ENCODE results near the gene IL1A.

IL1A gene

GRCh38 chr2:112764071-112765044, 19.9 kb downstream of the IL1A start, which contains the start of gene CKAP2L:
TSS of gene CKAP2L (minus strand) at chr2:112764609. CDS start at chr2:112764598, 11 bp downstream.
- peak; percentile 93 for FAIRE-seq

DNA sequence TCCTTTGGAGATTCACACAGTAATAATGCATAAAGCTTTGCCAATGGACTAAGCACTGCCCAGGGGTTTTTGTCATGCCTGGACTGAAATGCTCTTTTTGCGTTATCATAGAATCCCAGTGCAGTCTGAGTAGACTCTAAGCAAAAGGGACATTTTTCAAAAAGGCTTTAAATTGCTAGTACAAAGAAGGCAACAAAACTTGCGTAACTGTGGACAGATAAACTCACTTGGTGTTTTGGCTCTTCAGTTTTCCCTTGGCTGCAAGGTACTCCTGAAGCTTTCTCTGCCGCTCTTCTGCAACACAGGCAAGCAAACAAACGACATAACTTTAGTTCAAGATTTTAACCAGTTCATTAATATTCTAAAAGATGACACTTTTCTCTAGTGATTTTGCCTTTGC, 22.0 kb downstream of the IL1A start:
- FAIRE-seq (no peak), DNase-seq (ENCODE audit: low spot score) (no peak)

More at GRCh38 chr2:112764071-112765044, 19.9 kb downstream of the IL1A start, which contains the start of gene CKAP2L:
- peak; percentile 99 for DNase-seq (ENCODE audit: low spot score)

- no peak for FAIRE-seq
- DNase-seq (ENCODE audit: low spot score): no peak
Measured at GRCh38 chr2:112760149-112760548, 24.1 kb downstream of the IL1A start.

DNA sequence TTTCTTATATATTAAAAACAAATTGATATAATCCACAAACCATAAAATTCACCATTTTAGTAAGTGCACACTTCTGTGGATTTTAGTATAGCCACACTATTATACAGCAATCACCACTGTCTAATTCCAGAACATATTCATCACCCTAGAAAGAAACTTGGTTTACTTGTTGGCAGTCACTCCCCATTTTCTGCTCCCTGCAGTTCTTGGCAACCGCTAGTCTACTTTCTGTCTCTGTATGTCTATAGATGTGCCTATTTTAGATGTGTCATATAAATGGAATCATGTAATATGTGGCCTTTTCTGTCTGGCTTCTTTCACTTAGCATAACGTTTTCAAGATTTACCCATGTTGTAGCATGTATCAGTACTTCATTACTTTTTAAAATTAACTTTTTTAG, 25.6 kb downstream of the IL1A start:
- no peak for DNase-seq (ENCODE audit: low spot score)
- no peak for FAIRE-seq

DNA sequence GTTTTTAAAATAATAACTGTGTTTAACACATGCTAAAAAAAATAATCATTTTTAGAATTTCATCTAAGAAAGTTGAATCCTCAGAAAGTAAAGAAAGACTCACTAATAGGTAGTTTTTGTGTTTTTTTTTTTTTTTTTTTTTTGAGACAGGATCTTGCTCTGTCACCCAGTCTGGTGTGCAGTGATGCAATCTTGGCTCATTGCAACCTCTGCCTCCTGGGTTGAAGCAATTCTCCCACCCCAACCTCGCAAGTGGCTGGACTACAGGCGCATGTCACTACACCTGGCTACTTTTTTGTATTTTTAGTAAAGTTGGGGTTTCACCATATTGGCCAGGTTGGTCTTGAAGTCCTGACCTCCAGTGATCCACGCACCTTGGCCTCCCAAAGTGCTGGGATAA, 27.0 kb downstream of the IL1A start:
- no peak for DNase-seq (ENCODE audit: low spot score)
- no peak for FAIRE-seq

GRCh38 chr2:112756207-112756606, 28.1 kb downstream of the IL1A start:
- no peak for FAIRE-seq
- no peak for DNase-seq (ENCODE audit: low spot score)

- no peak for DNase-seq (ENCODE audit: low spot score)
- FAIRE-seq: no peak
Measured at GRCh38 chr2:112755444-112755843, 28.8 kb downstream of the IL1A start.

- DNase-seq (ENCODE audit: low spot score) (no peak), FAIRE-seq (no peak)
Measured at GRCh38 chr2:112754564-112754963, 29.7 kb downstream of the IL1A start.

GRCh38 chr2:112752667-112753066, 31.6 kb downstream of the IL1A start:
- FAIRE-seq (no peak), DNase-seq (ENCODE audit: low spot score) (no peak)

DNA sequence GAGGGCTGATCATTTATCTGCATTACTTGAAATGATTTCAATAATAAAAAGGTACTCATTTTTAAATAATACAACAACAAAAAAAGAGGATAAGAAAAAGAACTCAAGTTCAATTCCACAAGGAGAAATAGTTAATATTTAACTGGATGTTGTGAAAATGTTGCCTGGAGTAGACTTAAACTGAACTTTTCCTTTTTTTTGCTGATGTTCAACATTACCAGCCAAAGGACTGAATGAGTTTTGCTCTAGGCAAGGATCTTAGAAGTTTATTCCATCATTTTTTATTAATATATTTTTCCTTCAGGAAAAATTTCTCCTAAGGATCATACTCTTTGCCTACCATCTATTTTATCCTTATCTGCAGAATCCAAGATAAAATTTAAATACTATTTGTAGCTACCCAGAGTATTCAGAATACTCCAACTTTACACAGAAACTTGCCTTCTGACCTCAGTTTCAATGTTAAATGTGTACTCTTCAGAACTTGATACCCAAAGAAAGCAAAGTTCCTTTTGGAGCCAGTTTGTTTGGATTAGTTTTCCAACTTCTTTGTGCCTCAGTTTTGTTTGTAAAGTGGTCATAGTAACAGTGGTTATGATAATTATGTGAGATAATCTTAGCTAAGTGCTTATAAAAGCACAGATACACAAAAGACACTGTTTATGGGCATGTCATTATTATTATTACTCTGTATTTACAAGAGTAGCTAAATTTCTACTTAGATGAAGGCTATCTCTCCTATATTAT, 32.7 kb downstream of the IL1A start:
- FAIRE-seq: no peak
- DNase-seq (ENCODE audit: low spot score): no peak

- DNase-seq (ENCODE audit: low spot score) (no peak), FAIRE-seq (no peak)
Measured at GRCh38 chr2:112750560-112750843, 33.8 kb downstream of the IL1A start.

DNA sequence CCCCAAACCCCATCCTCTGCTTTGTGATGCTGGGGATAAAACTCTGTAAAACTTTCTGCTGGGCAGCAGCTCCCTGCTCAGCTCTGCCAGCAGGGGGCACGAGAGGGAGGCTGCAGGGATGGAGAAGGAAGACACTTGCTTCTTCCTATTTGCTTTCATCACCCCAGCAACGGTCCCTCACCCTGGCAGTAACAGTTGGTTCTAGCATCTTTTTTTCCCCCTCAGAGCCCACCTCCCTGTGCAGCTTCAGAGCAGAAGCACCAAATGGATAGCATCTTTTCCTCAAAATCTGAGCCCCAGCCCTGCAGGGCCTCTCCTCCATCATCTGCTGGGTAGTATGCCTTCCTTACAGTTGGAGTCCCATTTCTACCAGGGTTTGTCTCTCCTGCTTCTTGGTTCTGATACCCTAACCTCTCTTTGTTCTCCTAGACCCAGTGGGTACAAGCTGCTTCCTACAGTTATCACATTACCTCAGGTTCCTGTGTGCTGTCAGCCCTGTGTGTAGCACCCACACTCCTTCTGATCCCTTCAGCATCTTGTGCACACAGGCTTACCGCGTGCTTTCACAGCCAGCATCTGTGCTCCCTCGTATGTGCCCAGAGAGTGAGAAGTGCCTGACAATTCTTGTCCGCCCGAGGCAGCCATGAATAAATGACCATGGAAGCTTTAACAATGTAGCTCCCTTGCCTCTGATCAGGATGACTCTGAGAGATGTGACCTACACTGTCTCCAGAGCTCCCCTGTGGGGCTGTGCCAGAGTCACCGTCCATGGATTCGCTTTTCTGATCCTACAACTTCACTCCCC, 34.3 kb downstream of the IL1A start:
- peak; percentile 88 for FAIRE-seq
- DNase-seq (ENCODE audit: low spot score): peak; percentile 81

DNA sequence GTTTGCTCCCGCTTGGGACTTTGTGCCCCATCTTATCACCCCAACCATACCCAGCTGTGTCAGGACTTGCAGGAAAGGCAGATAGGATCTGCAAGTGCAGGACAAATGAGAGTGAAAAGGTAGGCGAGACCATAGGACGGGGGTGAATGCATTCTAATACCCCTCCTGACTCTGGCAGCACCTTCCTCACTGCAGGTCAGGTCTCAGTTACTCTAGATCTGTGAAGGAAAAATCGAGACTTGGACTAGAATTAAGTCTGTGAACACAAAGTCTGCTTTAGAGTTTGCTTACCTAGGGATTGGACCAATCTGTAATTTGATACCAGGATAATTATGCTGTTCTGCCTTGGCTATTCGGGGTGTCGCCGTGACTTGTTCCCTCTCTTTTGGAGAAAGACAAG, 43.8 kb downstream of the IL1A start:
- DNase-seq (ENCODE audit: low spot score) (no peak), FAIRE-seq (no peak)

- DNase-seq (ENCODE audit: low spot score): no peak
- FAIRE-seq: no peak
Measured at GRCh38 chr2:112737542-112738232, 46.6 kb downstream of the IL1A start.

DNA sequence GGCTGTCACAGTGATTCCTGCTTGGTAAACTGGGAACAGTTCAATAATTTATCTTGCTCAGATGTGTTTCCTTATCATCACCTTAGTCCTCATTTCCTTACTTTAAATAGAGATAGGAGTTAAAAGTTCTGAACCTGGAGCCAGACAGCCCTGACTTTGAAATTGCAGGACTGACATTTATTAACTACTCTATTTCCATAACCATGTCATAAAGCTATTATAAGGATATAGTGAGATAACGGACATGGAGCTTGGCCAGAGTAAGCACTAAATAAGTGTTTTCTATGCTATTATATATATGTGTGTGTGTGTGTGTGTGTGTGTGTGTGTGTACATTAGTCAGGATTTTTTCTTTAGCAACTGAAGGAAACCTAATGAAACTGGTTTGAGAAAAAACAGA, 50.4 kb downstream of the IL1A start:
- FAIRE-seq (no peak), DNase-seq (ENCODE audit: low spot score) (no peak)

DNA sequence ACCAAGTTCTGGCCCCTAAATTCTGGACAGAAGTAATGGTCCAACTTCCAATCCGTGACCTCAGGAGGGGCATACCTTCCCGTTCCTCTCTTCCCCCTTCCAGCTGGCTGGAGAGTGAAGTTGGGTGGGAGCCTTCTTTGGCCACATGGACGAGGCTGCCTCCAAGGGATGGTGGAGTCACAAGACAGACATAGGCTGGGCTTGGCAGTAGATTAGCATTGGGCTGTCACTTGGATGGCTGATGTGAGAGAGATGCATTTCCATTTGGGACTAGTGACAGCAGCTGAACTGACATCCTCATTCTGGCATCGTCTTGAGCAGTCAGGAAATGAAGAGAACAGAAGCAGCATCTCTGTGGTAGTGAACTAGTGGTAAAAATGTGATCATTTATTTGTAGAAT, 50.8 kb downstream of the IL1A start:
- DNase-seq (ENCODE audit: low spot score): no peak
- FAIRE-seq: peak; percentile 44

- DNase-seq (ENCODE audit: low spot score) (no peak), FAIRE-seq (no peak)
Measured at GRCh38 chr2:112731479-112731878, 52.8 kb downstream of the IL1A start.

DNA sequence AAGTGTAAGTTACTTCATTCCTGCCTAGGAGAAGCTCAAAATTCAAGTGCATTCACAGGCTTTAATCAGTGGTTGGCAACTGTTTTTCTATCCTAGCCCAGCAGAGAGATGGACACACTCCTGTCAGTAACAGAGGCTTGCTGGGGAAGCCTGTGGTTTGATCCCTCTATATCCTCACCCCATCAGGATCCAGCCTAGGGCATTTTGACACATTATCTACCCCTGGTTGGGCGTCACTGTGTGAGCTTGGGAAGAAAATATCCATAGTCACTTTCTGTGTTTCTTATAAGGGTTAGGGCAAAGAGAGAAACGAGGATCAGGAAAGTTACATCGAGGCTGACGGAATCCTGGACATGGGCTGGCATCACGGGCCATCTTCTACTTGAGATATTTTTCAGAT, 53.5 kb downstream of the IL1A start:
- no peak for FAIRE-seq
- no peak for DNase-seq (ENCODE audit: low spot score)

DNA sequence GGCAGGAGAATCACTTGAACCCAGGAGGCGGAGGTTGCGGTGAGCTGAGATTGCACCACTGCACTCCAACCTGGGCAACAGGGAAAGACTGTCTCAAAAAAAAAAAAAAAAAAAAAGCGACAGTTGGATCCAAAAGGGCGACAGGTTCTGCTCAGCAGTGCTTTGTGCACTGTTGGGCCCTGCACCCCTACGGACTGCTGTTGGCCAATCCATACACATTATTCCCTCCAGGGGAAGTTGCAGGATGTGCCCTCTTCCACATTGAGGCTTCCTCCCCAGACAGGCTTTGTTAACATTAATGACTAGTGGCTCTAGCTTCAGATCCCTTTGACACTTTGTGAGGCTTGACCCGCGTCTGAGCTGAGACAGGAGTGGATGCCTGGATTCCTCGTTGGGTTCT, 54.1 kb downstream of the IL1A start:
- DNase-seq (ENCODE audit: low spot score): no peak
- FAIRE-seq: no peak

DNA sequence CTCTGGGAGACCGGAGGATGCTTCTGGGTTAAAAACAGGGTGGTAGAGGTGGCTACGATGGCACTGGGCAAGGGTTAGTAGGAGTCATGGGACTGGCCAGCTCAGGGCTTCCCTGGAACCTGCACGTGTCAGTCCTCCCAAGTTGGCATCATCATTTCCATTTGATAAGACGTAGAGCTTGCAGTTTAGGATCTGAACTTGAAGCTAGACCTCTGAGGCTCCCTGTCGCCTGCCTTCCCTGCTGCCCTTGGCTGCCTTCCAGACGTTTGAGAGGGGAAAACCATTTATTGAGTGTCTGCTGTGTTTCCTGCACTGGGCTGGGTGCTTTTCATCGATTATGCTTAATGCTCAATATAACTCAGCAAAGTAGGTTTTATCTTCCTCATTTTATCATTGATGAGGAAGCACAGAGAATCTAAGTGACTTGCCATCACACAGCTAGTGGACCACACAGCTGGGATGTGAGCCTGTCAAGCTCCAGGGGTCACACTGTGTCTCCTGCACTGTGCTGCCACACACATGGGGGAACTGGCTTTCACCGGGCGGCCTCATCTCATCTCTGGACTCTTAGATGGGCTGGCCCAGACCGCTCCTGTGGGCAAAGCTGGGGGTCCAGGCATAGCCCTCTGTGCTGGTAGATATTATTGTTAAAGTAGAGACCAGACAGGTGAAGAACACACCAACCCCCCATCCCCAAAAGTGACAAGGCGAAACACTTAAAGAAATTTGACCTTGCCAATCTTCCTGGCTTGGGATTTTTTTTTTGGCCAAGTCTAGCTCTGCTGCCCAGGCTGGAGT, 55.7 kb downstream of the IL1A start:
- no peak for DNase-seq (ENCODE audit: low spot score)
- FAIRE-seq: no peak

Measured in urothelium cell line (cell line).